G401 (cell line): ENCODE measurements around the gene OLFML3. TPM values are rescaled to one million over a fixed set of nuclear protein-coding genes. Genes with fewer than 3 reads are reported as not detected.
"Not testable (repeated sequence)": the region's sequence is repeated elsewhere in the genome, so short reads cannot be mapped to it uniquely, and the experiment has no call there.

Experiments used
- DNase-seq: peaks from one replicate; pipeline ENCODE4 v3.0.0-alpha.2; 2015; ENCODE audit warnings: low spot score
- in situ Hi-C: cut with HindIII; loops from 2 replicates; pipeline ENCODE4 v1.10.0; 2016; ENCODE audit warnings: low sequenced_read_pairs, mixed read lengths
- total RNA-seq: library from RNA; depleted of rRNA; stranded (reverse); fragments of >200 nt; shearing (Covaris generic); gene quantifications from 2 replicates; pipeline ENCODE4 v1.2.3, GENCODE V29; 2014; rRNA removed

The OLFML3 gene
- total RNA-seq, 1 experiment from 2014 or later = 0.31 TPM

GRCh38 chr1:114011796-114012195 is 32.5 kb downstream of the OLFML3 start:
- in situ Hi-C loops = no loop called here
- DNase-seq = no peak

DNA sequence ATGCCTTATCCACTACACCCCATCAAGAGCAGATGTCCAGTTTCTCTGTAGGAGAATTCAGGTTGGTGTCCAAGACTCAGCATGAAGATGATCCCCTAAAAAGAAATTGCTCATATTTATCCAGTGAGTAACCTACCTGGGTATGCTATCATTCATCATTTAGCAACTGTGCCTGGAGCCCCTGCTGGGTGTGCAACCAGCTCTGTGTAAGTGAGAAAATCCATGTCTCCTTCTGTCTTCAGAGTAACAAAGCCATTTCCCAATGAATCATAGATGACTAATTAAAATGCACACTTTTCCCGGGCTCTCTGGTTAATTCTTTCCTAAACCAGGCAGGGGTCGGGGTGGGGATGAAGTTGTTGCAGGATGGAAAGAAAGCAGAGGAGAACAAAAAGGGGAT is 35.8 kb downstream of the OLFML3 start:
- DNase-seq = no peak
- in situ Hi-C loops = no loop called here

- DNase-seq, in situ Hi-C loops: not testable (repeated sequence)
These were observed 40.5 kb downstream of the OLFML3 start for GRCh38 chr1:114019724-114020123.

GRCh38 chr1:114021665-114022099 is 42.4 kb downstream of the OLFML3 start:
- no peak for DNase-seq
- in situ Hi-C loops = no loop called here

GRCh38 chr1:114022877-114023276 is 43.6 kb downstream of the OLFML3 start:
- DNase-seq = no peak
- in situ Hi-C loops = no loop called here

DNA sequence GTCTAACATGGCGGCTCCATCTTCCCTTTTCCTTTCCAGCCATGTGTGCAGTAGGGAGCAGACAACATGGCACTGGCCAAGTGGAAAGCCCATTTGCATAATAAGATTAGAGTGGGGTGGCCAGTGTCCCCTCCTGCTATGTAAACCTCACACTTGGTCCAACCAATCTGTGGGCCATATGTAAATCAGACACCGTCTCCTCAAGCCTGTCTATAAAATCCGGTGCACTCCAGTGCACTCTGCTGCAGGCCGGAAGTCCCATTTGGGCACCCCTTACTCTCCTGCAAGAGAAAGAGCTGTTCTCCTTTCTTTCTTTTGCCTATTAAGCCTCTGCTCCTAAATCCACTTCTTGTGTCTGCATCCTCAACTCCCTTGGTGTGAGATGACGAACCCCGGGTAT is 44.1 kb downstream of the OLFML3 start:
- no peak for DNase-seq
- in situ Hi-C loops = no loop called here

DNA sequence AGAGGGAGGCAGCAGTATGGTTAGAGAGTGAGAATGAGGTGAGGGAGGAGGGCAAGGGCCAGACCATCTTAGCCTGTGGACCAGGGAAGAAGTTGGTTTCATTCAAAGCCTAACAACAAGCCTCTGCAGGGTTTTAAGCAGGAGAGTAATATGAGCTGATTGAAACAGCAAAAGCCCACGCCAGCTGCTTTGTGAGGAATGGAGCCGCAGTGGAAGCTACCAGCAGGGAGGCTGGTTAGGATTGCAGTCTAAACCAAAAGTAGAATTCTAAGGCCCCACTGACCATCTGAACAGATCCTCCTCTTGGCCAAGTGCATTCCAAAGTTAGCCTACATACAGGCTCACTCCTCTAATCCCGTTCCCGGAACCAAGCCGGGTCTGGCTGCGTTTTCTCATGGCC is 44.8 kb downstream of the OLFML3 start:
- in situ Hi-C loops = no loop called here
- no peak for DNase-seq

- DNase-seq = no peak
- in situ Hi-C loops = no loop called here
These were observed 46.5 kb downstream of the OLFML3 start for GRCh38 chr1:114025609-114026401.

DNA sequence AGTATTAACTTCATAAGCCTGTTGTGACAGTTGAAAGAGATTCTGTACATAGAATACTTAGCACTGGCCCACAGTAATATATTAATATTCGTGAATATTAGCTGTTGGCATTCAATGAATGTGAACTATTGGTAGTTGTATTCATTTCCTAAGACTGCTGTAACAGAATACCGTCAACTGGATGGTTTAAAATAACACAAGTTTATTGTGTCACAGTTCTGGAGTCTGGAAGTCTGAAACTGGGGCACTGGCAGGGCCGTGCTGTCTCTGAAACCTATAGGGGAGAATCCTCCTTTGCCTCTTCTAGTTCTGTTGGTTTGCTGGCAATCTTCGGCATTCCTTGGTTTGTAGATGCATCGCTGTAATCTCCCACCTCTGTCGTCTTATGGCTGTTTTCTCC is 47.5 kb downstream of the OLFML3 start:
- in situ Hi-C loops = no loop called here

More for the DNA sequence above, 47.5 kb downstream of the OLFML3 start:
- no peak for DNase-seq

Other genes with a start within 250 kb of the OLFML3 start
- gene PHTF1, start 220.0 kb upstream of the OLFML3 start, total RNA-seq = 15.5 and 27.1 TPM in 2 replicates
- 7.4 and 13.6 TPM in 2 replicates for gene RSBN1, start 167.0 kb upstream of the OLFML3 start, total RNA-seq
- gene PTPN22, start 107.8 kb upstream of the OLFML3 start, total RNA-seq = not detected in 2 replicates
- 0.64 TPM in 1 of 2 replicates, not detected in the other for gene BCL2L15, start 91.9 kb upstream of the OLFML3 start, total RNA-seq
- 4.1 and 5.6 TPM in 2 replicates for gene AP4B1, start 74.7 kb upstream of the OLFML3 start, total RNA-seq
- gene DCLRE1B, start 74.1 kb upstream of the OLFML3 start, total RNA-seq = 12.3 and 13.1 TPM in 2 replicates
- gene HIPK1, start 50.1 kb upstream of the OLFML3 start, total RNA-seq = 11.3 and 13.1 TPM in 2 replicates
- not detected in 2 replicates for gene SYT6, start 174.4 kb downstream of the OLFML3 start, total RNA-seq